ENCODE data around the gene KSR2. TPM values are rescaled to one million over a fixed set of nuclear protein-coding genes. Genes with fewer than 3 reads are reported as not detected.
"Not testable (repeated sequence)": the region's sequence is repeated elsewhere in the genome, so short reads cannot be mapped to it uniquely, and the experiment has no call there.

KSR2 gene
- total and polyA plus RNA-seq, 9 donors = under 0.01 to 0.15 (median 0.08) TPM; not detected in 4

DNA sequence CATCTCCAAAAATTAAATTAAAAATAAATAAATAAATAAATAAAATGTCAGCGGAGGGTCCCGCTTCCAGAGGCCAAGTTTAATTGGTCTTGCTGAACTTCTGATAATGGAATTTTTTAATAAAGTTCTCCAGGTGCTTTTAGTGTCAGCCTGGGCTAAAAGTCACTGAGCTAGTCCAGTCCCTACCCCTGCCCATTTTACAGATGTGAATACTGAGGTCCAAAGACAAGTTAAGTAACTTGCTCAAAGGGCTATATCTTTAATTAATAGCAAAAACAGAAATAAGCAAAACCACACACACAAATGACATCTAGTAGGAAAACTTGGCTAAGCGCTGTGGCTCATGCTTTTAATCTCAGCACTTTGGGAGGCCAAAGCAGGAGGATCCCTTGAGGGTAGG, 42.1 kb upstream of the KSR2 start:
- intact Hi-C loops (cut with DNase I) = loop anchor here in 1 of 4 donors (10.0 kb wide), 1 partner anchor 1286 kb away; no protein-coding TSS in a partner anchor
- Histone ChIP-seq H3K36me3 (no peaks in the 10 kb centered on the region), H3K9me3 (no peaks in the 10 kb centered on the region), H3K4me3 (no peak overlapping the region), H3K4me1 (ENCODE audit: insufficient read depth) (no peaks in the 10 kb centered on the region), H3K27me3 (no peaks in the 10 kb centered on the region), H3K27ac (no peak overlapping the region)
- 94 to 98% (median 97%) methylated on average over 3 of the region's 3 CpGs for WGBS, 3 donors
- TF ChIP-seq EP300 (IDR thresholded peaks at IDR 0.05) = no peak
- TF ChIP-seq, protein P1, sequence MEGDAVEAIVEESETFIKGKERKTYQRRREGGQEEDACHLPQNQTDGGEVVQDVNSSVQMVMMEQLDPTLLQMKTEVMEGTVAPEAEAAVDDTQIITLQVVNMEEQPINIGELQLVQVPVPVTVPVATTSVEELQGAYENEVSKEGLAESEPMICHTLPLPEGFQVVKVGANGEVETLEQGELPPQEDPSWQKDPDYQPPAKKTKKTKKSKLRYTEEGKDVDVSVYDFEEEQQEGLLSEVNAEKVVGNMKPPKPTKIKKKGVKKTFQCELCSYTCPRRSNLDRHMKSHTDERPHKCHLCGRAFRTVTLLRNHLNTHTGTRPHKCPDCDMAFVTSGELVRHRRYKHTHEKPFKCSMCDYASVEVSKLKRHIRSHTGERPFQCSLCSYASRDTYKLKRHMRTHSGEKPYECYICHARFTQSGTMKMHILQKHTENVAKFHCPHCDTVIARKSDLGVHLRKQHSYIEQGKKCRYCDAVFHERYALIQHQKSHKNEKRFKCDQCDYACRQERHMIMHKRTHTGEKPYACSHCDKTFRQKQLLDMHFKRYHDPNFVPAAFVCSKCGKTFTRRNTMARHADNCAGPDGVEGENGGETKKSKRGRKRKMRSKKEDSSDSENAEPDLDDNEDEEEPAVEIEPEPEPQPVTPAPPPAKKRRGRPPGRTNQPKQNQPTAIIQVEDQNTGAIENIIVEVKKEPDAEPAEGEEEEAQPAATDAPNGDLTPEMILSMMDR (IDR thresholded peaks at IDR 0.05) = no peak
- no peak for TF ChIP-seq POLR2A (IDR thresholded peaks at IDR 0.05)
- DNase-seq = no peak

DNA sequence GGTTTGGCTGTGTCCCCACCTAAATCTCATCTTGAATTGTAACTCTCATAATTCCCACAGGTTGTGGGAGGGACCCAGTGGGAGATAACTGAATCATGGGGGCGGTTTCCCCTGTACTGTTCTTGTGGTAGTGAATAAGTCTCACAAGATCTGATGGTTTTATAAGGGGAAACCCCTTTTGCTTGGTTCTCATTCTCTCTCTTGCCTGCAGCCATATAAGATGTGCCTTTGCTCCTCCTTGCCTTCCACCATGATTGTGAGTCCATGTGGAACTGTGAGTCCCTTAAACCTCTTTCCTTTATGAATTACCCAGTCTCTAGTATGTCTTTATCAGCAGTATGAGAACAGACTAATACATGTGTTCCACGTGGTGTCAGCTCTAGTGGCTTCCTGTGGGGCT, 31.0 kb upstream of the KSR2 start:
- H3K36me3 ChIP-seq; DNase-seq; H3K27me3 ChIP-seq; H3K27ac ChIP-seq; H3K4me3 ChIP-seq; H3K4me1 ChIP-seq (ENCODE audit: insufficient read depth); intact Hi-C loops (cut with DNase I); H3K9me3 ChIP-seq: not testable (repeated sequence)
- WGBS, 3 donors = 50 to 59% (median 58%) methylated on average over 2 of the region's 2 CpGs

DNA sequence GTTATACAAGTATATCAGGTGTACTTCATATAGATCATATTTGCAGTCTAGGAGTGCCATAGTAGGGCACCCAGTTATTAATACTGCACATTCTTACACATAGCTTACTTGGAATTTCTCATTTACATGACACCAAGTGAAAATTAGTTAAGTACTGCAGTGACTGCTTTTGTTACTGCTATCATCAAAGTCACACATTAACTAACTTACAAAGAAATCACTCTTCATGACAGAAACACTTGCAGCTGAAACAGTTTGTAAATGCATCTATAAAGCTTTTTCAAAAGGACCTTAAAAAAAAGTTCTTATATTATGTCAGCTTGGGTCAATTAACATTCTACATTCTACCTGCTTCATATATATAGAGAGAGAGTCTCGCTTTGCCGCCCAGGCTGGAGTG, 29.9 kb upstream of the KSR2 start:
- Histone ChIP-seq H3K27ac (no peak overlapping the region), H3K36me3 (no peaks in the 10 kb centered on the region), H3K27me3 (no peaks in the 10 kb centered on the region), H3K9me3 (no peaks in the 10 kb centered on the region), H3K4me1 (ENCODE audit: insufficient read depth) (no peaks in the 10 kb centered on the region), H3K4me3 (no peak overlapping the region)
- no peak for DNase-seq
- no peak for TF ChIP-seq POLR2A (IDR thresholded peaks at IDR 0.05)
- no peak for TF ChIP-seq EP300 (IDR thresholded peaks at IDR 0.05)
- TF ChIP-seq, protein P1 (IDR thresholded peaks at IDR 0.05) = no peak
- intact Hi-C loops (cut with DNase I) = no loop called here
- WGBS, 3 donors = 87 to 91% (median 89%) methylated on average over 2 of the region's 2 CpGs

DNA sequence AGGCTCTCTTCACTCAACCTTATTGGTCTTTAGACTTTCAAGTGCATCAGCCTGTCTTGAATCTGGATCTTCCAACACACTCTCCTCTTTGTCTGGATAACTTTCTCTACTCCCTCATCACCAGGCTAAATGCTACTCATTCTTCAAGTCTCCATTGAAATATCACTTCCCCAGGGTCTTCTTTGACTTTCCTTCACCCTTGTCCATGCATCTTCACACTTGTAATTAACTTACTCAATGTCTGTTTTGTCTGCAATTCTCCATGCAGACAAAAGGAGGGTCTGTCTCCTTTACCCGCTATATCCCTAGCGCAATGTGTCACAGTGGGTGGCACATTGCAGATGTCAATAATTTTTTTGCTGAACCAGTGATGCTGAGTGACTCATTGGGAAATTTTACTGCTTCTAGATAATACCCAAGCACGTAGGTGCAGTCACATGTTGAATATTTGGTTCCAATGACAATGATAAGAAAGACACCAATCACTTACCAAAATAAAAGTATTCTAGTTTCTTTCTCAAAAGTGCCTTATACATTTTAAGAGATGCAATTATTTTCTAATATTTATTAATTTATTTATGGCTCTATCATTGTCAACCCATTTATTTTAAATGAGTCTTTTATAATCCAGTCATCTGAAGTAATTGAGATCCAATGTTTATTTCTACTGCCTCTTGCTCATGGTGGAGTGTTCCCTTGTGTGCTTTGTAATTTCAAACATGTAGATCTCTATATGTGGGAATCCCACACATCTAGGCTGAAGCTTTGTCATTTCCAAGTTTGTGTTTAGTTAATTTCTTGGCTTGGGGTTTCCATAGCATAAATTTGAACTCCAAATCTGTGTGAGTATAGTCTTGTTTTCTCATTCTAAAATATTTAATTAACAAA, 26.0 kb upstream of the KSR2 start:
- no peak for TF ChIP-seq POLR2A (IDR thresholded peaks at IDR 0.05)
- TF ChIP-seq, protein P1 (IDR thresholded peaks at IDR 0.05) = no peak
- TF ChIP-seq EP300 (IDR thresholded peaks at IDR 0.05) = no peak
- WGBS, 3 donors = 78 to 82% (median 80%) methylated on average over 3 of the region's 3 CpGs
- no peak for DNase-seq
- intact Hi-C loops (cut with DNase I) = no loop called here
- no peak overlapping the region for H3K4me3 ChIP-seq
- no peaks in the 10 kb centered on the region for H3K9me3 ChIP-seq
- H3K27me3 ChIP-seq = no peaks in the 10 kb centered on the region
- no peak overlapping the region for H3K27ac ChIP-seq
- no peaks in the 10 kb centered on the region for H3K4me1 ChIP-seq (ENCODE audit: insufficient read depth)
- no peaks in the 10 kb centered on the region for H3K36me3 ChIP-seq

All from ovary (tissue), 9 donors.